Measurements from ENCODE around the gene WASL.
"Not testable (repeated sequence)": the region's sequence is repeated elsewhere in the genome, so short reads cannot be mapped to it uniquely, and the experiment has no call there.

The WASL gene

GRCh38 chr7:123653162-123653561 is 95.6 kb downstream of the WASL start:
- DNase-seq, result no peak

DNA sequence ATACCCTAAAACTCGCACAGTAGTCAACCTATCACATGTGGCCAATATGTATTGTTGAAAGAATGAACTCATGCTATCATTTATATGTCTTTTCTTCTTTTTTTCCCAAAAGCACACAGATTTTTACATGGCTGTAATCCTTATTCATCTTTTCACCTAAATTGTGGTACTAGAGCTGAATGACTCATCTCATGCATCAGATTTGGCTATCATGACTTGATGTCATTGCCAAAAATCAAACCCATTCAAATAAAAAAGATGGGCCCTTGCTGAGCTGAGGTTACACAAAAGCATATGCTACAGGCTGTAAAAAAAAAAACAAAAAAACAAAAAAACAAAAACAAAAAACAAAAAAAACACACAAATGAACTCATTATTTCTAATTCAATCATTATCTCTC is 96.4 kb downstream of the WASL start:
- no peak for DNase-seq

DNA sequence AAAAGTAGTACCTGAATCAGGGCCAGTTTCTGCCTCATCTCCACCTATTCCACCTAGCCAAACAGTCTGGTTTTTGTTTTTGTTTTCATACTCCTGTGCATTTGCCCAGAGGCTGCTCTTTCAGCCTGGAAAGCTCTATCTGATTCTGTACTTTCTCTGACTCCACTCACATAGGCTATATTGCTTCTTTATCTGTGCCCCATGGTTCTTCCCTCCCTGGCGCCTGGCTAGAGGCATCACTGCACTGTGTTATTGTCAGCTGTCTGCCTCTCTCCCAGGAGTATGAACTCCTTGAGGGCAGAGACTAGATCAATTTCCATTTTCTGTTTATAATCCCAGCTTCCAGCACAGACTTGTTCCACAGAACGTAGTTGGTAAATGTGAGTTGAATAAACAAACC is 98.2 kb downstream of the WASL start:
- DNase-seq, result no peak

- no peak for DNase-seq
Measured at GRCh38 chr7:123649964-123650363, 98.8 kb downstream of the WASL start.

- DNase-seq, result no peak
Measured at GRCh38 chr7:123647106-123647730, 101.6 kb downstream of the WASL start.

DNA sequence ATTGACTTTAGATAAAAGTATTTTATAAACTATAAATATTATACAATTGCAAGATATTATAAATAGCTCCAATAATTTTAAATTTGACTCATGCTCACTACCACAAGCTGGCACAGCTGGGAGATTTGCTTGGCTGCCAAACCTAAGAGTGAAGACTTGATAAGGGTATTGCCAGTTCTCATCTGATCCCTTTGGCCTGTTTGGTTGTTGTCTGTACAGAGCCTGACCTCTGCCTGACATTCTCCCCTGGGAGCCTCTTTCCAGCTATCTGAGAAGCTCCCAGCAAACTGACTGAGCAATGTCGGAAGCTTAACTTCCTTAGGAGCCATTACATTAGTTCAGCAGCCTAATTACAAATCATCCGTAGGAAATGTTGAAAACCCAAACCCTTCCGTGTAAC is 103.3 kb downstream of the WASL start:
- no peak for DNase-seq

DNA sequence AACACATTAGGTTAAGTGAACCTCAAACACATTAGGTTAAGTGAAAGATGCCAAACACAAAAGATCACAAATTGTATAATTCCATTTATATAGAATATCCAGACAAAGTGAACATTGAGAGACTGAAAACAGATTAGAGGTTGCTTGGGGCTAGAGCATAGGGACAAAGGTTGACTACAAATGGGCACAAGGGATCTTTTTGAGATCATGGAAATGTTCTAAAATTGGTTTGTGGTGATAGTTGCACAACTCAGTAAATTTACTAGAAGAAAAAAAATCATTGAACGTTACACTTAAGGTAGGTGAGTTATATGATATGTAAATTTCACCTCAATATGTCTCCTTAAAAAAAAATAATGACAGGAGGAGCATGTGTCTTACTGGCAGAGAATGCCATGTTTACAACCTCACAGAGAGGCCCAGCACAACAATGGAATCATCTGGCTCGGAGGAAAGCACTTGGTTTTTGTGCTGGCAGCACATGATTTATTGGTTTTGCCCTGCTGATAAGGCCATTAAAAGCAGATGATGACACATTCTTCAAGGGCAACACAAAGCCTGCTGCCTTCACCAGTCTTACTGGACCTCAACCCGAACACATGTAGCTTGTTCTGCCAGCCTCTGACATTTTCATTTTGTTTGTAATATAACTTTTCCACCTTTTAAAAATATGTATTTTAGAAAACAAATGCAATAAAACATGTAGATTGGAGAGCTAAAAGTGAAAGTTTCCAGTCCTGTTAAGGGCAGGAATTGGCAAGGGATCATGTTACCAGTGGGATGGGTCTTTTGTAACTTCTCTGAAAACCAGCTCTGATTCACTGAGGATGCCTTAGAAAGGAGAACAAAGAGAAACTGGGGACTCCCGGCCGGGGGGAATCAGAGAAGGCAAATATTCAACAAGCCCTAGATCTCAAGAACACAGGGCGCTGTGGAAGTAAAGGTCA is 105.0 kb downstream of the WASL start:
- DNase-seq, result no peak

- DNase-seq, result no peak
Measured at GRCh38 chr7:123641901-123642300, 106.9 kb downstream of the WASL start.

- no peak for DNase-seq
Measured at GRCh38 chr7:123640583-123640982, 108.2 kb downstream of the WASL start.

DNA sequence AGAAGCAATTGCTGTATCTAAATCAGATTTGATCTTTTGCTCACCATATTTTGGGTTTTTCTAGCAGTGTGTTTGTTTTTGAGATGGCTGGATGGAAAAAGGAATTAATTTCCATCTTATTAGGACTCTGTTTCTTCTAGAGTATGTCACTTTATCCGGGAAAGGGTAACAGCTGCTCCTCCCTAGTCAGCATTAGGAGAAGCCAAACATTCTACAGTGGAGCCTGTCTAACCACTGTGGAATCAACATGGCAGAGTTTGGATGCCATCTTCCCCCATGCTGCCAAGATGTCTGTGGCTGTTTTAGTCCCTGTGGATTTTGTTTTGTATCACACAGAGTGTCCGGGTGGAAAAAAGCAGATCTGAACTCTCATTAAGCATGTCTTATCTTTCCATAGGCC is 109.2 kb downstream of the WASL start:
- no peak for DNase-seq

DNA sequence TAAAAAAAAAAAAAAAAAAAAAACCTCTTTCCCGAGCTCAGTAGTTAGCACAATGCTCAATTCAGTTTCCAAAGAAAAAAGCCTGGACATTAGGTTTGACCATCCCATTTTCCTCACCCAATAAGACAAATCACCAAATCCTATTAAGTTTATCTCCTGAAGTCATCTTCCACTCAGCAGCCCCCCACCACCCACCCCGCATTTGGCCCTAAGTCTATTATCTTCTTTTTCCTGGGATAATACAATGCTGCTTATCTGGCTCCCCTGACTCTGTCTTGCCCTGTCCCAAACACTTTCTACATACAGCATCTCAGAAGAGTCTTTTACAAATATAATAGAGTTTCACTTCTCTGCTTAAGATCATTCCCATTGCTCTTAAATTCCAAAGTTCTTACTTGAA is 110.9 kb downstream of the WASL start:
- no peak for DNase-seq

GRCh38 chr7:123637203-123637602 is 111.6 kb downstream of the WASL start:
- no peak for DNase-seq

- DNase-seq, result no peak
Measured at GRCh38 chr7:123635551-123636359, 113.0 kb downstream of the WASL start.

DNA sequence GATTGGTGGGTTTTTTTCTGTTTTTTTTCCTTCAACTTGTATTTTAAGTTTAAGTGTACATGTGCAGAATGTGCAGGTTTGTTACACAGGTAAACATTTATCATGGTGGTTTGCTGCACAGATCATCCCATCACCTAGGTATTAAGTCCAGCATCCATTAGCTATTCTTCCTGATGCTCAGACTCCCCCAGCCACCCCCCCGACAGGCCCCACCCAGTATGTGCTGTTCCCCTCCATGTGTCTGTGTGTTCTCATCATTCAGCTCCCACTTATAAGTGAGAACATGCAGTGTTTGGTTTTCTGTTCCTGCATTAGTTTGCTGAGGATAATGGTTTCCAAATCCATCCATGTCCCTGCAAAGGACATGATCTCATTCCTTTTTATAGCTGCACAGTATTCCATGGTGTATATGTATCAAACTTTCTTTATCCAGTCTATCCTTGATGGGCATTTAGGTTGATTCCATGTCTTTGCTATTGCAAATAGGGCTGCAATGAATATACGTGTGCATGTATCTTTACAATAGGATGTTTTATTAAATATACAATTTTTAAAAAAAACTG is 114.7 kb downstream of the WASL start:
- DNase-seq, result not testable (repeated sequence)

DNA sequence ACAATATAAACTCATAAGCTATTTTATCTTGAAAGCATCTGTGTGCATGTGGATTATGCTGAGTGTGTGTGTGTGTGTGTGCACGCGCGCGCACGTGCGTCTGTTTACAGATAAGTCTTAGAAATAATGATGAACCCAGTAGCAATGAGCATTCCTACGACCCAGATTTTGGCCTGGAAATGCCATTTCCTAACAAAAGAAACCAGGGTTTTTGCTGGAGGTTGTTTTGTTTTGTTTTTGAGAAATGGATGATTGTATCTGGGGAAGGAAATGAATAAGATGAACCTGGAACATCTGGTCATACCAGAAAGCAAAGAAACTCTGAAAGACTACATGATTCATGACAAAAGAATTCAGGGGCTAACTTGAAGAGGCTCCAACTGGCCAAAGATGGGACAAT is 115.2 kb downstream of the WASL start:
- no peak for DNase-seq

DNA sequence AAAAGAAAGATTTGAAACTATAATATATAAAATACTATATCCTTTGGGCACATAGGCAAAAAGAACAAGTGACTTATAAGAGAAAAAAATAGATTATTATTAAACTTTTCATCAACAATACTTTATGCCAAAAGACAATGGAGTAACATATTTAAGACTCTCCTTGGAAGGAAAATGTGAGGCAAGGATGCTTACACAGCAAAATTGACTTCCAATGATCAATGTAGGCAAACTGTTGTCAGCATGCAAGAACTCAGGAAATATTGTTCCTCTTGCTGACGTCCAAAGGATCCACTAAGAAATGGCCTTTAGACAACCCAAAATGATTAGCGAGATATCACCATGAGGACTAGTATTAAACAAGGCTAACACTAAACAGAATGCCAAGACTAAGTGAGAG is 116.0 kb downstream of the WASL start:
- DNase-seq, result no peak
